WTC11 (cell line): ENCODE measurements around the gene CYP24A1. TPM values are rescaled to one million over a fixed set of nuclear protein-coding genes. Genes with fewer than 3 reads are reported as not detected.

Source experiments
- ATAC-seq: fragments of 200-7000 bp; cut with Tn5 transposase; 2 replicates; pipeline ENCODE4 v1.10.0; 2021; ENCODE audit warnings: mild to moderate bottlenecking, moderate library complexity
- CTCF ChIA-PET: fragments of 300-600 bp; sonication (Branson Sonifier 250); formaldehyde crosslinking; loops from one replicate; lab custom pipeline; 2021; ENCODE audit warnings: antibody characterized with exemption; lab: Charles Lee
- POLR2A ChIA-PET: fragments of 350-600 bp; sonication (Branson Sonifier 250); formaldehyde crosslinking; loops from one replicate; lab custom pipeline; 2021; ENCODE audit warnings: antibody characterized with exemption; lab: Charles Lee
- DNase-seq: peaks from one replicate; pipeline ENCODE4 v3.0.0; 2021; ENCODE audit warnings: low spot score
- H3K27ac Mint-ChIP-seq: 2 replicates; pipeline ENCODE4 v1.8.0; 2021; ENCODE audit warnings: mixed read lengths
- H3K27me3 Mint-ChIP-seq: 2 replicates; pipeline ENCODE4 v1.8.0; 2021; ENCODE audit warnings: low read depth, mild to moderate bottlenecking, moderate library complexity, mixed read lengths
- H3K36me3 Mint-ChIP-seq: 2 replicates; pipeline ENCODE4 v1.8.0; 2021; ENCODE audit warnings: mixed read lengths
- H3K4me1 Mint-ChIP-seq: 2 replicates; pipeline ENCODE4 v1.8.0; 2022; ENCODE audit warnings: mixed read lengths
- H3K4me3 Mint-ChIP-seq: 2 replicates; pipeline ENCODE4 v1.8.0; 2021; ENCODE audit warnings: mild to moderate bottlenecking, moderate library complexity, mixed read lengths
- H3K9me3 Mint-ChIP-seq: 2 replicates; pipeline ENCODE4 v1.8.0; 2021; ENCODE audit warnings: mixed read lengths
- CDX4 ChIP-seq: fragments of 250-450 bp; sonication (Bioruptor Pico); IDR thresholded peaks from 2 replicates; pipeline ENCODE4 v1.9.0; 2021; ENCODE audit warnings: moderate library complexity, mild to moderate bottlenecking, inconsistent platforms, borderline replicate concordance
- CREM ChIP-seq: sonication (generic); formaldehyde crosslinking; IDR thresholded peaks from 2 replicates; pipeline ENCODE4 v1.8.1; 2022; ENCODE audit warnings: mild to moderate bottlenecking, missing genetic modification reagents, moderate library complexity
- E2F4 ChIP-seq: sonication (generic); formaldehyde crosslinking; IDR thresholded peaks from 2 replicates; pipeline ENCODE4 v1.8.1; 2022; ENCODE audit warnings: low read depth, mild to moderate bottlenecking, moderate library complexity, missing genetic modification reagents, borderline replicate concordance
- ELF4 ChIP-seq: sonication (generic); formaldehyde crosslinking; IDR thresholded peaks from 2 replicates; pipeline ENCODE4 v1.8.1; 2022; ENCODE audit warnings: low read depth, mild to moderate bottlenecking, moderate library complexity, missing genetic modification reagents
- FOXK1 ChIP-seq: sonication (generic); formaldehyde crosslinking; IDR thresholded peaks from 2 replicates; pipeline ENCODE4 v1.8.0; 2022; ENCODE audit warnings: mild to moderate bottlenecking, moderate library complexity, missing genetic modification reagents
- GRHL2 ChIP-seq: fragments of 250-450 bp; sonication (Bioruptor Pico); IDR thresholded peaks from 2 replicates; pipeline ENCODE4 v1.8.0; 2022; ENCODE audit warnings: mild to moderate bottlenecking, moderate library complexity; ENCODE audit not compliant: insufficient replicate concordance, severe bottlenecking
- KAT7 ChIP-seq: sonication (generic); formaldehyde crosslinking; IDR thresholded peaks from 2 replicates; pipeline ENCODE4 v1.8.1; 2023; ENCODE audit warnings: missing genetic modification reagents, mild to moderate bottlenecking, borderline replicate concordance
- MAX ChIP-seq: sonication (generic); formaldehyde crosslinking; IDR thresholded peaks from 2 replicates; pipeline ENCODE4 v1.8.0; 2022; ENCODE audit warnings: mild to moderate bottlenecking, missing genetic modification reagents
- NFE2L1 ChIP-seq: sonication (generic); formaldehyde crosslinking; IDR thresholded peaks from 2 replicates; pipeline ENCODE4 v1.8.1; 2023; ENCODE audit warnings: missing genetic modification reagents
- NR3C1 ChIP-seq: sonication (generic); formaldehyde crosslinking; conservative IDR thresholded peaks from 2 replicates; pipeline ENCODE4 v1.8.1; 2023; ENCODE audit warnings: low read depth, mild to moderate bottlenecking, missing genetic modification reagents
- SMAD3 ChIP-seq: sonication (generic); formaldehyde crosslinking; IDR thresholded peaks from 2 replicates; pipeline ENCODE4 v1.8.0; 2022; ENCODE audit warnings: missing genetic modification reagents, mild to moderate bottlenecking, borderline replicate concordance
- ZBTB21 ChIP-seq: sonication (generic); formaldehyde crosslinking; IDR thresholded peaks from 2 replicates; pipeline ENCODE4 v1.8.1; 2023; ENCODE audit warnings: mild to moderate bottlenecking, missing genetic modification reagents, borderline replicate concordance
- ZBTB43 ChIP-seq: sonication (generic); formaldehyde crosslinking; IDR thresholded peaks from 2 replicates; pipeline ENCODE4 v1.8.1; 2023; ENCODE audit warnings: mild to moderate bottlenecking, missing genetic modification reagents
- ZNF396 ChIP-seq: fragments of 250-450 bp; sonication (Bioruptor Pico); IDR thresholded peaks from 2 replicates; pipeline ENCODE4 v1.8.0; 2021; ENCODE audit warnings: mild to moderate bottlenecking, moderate library complexity, borderline replicate concordance
- ZNF416 ChIP-seq: fragments of 250-450 bp; sonication (Bioruptor Pico); IDR thresholded peaks from 2 replicates; pipeline ENCODE4 v1.9.0; 2021; ENCODE audit warnings: mild to moderate bottlenecking, inconsistent platforms
- total RNA-seq: library from RNA; stranded (reverse); gene quantifications from 3 replicates; pipeline ENCODE4 v1.2.3, GENCODE V29; 2021
- TF ChIP-seq, protein P1 (sequence below): sonication (generic); formaldehyde crosslinking; IDR thresholded peaks from 2 replicates; pipeline ENCODE4 v1.8.1; 2023; ENCODE audit warnings: mild to moderate bottlenecking, moderate library complexity, missing genetic modification reagents
- TF ChIP-seq, protein P2 (sequence below): fragments of 200-600 bp; IDR thresholded peaks from 2 replicates; pipeline ENCODE4 v1.8.0; 2022; ENCODE audit warnings: antibody characterized with exemption
- TF ChIP-seq, protein P3 (sequence below): sonication (generic); formaldehyde crosslinking; IDR thresholded peaks from 2 replicates; pipeline ENCODE4 v1.8.0; 2022; ENCODE audit warnings: missing genetic modification reagents
- TF ChIP-seq, protein P4 (sequence below): sonication (generic); formaldehyde crosslinking; IDR thresholded peaks from 2 replicates; pipeline ENCODE4 v1.8.1; 2022; ENCODE audit warnings: low read depth, missing genetic modification reagents, borderline replicate concordance
- TF ChIP-seq, protein P5 (sequence below): sonication (generic); formaldehyde crosslinking; IDR thresholded peaks from 2 replicates; pipeline ENCODE4 v1.8.1; 2022; ENCODE audit warnings: mild to moderate bottlenecking, missing genetic modification reagents, moderate library complexity, borderline replicate concordance

The CYP24A1 gene
- total RNA-seq, 1 experiment from 2014 or later, result not detected

- DNase-seq (no peak), ATAC-seq (no peak)
- Mint-ChIP-seq H3K9me3 (peaks cover 7% of the 10 kb centered on the region), H3K4me3 (no peak overlapping the region), H3K36me3 (no peaks in the 10 kb centered on the region), H3K27ac (no peak overlapping the region), H3K27me3 (no peaks in the 10 kb centered on the region), H3K4me1 (peaks cover 9% of the 10 kb centered on the region)
- POLR2A ChIA-PET, result no interaction called here
- CTCF ChIA-PET, result interaction anchor here (0.6 kb wide), 1 partner anchor 25 kb away, joined by 5 read pairs; no protein-coding TSS in a partner anchor
- TF ChIP-seq, protein P1, sequence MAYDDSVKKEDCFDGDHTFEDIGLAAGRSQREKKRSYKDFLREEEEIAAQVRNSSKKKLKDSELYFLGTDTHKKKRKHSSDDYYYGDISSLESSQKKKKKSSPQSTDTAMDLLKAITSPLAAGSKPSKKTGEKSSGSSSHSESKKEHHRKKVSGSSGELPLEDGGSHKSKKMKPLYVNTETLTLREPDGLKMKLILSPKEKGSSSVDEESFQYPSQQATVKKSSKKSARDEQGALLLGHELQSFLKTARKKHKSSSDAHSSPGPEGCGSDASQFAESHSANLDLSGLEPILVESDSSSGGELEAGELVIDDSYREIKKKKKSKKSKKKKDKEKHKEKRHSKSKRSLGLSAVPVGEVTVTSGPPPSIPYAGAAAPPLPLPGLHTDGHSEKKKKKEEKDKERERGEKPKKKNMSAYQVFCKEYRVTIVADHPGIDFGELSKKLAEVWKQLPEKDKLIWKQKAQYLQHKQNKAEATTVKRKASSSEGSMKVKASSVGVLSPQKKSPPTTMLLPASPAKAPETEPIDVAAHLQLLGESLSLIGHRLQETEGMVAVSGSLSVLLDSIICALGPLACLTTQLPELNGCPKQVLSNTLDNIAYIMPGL (CRISPR knock-in tag), result no peak
- TF ChIP-seq ELF4 (CRISPR knock-in tag) (no peak), MAX (CRISPR knock-in tag) (no peak), KAT7 (CRISPR knock-in tag) (no peak), CREM (CRISPR knock-in tag) (no peak), FOXK1 (CRISPR knock-in tag) (no peak), NR3C1 (CRISPR knock-in tag) (no peak), E2F4 (no peak), GRHL2 (CRISPR knock-in tag) (no peak)
- TF ChIP-seq, protein P2, sequence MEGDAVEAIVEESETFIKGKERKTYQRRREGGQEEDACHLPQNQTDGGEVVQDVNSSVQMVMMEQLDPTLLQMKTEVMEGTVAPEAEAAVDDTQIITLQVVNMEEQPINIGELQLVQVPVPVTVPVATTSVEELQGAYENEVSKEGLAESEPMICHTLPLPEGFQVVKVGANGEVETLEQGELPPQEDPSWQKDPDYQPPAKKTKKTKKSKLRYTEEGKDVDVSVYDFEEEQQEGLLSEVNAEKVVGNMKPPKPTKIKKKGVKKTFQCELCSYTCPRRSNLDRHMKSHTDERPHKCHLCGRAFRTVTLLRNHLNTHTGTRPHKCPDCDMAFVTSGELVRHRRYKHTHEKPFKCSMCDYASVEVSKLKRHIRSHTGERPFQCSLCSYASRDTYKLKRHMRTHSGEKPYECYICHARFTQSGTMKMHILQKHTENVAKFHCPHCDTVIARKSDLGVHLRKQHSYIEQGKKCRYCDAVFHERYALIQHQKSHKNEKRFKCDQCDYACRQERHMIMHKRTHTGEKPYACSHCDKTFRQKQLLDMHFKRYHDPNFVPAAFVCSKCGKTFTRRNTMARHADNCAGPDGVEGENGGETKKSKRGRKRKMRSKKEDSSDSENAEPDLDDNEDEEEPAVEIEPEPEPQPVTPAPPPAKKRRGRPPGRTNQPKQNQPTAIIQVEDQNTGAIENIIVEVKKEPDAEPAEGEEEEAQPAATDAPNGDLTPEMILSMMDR, result no peak
- TF ChIP-seq, protein P3, sequence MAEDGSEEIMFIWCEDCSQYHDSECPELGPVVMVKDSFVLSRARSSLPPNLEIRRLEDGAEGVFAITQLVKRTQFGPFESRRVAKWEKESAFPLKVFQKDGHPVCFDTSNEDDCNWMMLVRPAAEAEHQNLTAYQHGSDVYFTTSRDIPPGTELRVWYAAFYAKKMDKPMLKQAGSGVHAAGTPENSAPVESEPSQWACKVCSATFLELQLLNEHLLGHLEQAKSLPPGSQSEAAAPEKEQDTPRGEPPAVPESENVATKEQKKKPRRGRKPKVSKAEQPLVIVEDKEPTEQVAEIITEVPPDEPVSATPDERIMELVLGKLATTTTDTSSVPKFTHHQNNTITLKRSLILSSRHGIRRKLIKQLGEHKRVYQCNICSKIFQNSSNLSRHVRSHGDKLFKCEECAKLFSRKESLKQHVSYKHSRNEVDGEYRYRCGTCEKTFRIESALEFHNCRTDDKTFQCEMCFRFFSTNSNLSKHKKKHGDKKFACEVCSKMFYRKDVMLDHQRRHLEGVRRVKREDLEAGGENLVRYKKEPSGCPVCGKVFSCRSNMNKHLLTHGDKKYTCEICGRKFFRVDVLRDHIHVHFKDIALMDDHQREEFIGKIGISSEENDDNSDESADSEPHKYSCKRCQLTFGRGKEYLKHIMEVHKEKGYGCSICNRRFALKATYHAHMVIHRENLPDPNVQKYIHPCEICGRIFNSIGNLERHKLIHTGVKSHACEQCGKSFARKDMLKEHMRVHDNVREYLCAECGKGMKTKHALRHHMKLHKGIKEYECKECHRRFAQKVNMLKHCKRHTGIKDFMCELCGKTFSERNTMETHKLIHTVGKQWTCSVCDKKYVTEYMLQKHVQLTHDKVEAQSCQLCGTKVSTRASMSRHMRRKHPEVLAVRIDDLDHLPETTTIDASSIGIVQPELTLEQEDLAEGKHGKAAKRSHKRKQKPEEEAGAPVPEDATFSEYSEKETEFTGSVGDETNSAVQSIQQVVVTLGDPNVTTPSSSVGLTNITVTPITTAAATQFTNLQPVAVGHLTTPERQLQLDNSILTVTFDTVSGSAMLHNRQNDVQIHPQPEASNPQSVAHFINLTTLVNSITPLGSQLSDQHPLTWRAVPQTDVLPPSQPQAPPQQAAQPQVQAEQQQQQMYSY (CRISPR knock-in tag), result no peak
- TF ChIP-seq, protein P4, sequence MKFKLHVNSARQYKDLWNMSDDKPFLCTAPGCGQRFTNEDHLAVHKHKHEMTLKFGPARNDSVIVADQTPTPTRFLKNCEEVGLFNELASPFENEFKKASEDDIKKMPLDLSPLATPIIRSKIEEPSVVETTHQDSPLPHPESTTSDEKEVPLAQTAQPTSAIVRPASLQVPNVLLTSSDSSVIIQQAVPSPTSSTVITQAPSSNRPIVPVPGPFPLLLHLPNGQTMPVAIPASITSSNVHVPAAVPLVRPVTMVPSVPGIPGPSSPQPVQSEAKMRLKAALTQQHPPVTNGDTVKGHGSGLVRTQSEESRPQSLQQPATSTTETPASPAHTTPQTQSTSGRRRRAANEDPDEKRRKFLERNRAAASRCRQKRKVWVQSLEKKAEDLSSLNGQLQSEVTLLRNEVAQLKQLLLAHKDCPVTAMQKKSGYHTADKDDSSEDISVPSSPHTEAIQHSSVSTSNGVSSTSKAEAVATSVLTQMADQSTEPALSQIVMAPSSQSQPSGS, result no peak
- TF ChIP-seq, all 79 proteins: peak for 0
Measured at GRCh38 chr20:54146672-54147071, 27.1 kb downstream of the CYP24A1 start.

DNA sequence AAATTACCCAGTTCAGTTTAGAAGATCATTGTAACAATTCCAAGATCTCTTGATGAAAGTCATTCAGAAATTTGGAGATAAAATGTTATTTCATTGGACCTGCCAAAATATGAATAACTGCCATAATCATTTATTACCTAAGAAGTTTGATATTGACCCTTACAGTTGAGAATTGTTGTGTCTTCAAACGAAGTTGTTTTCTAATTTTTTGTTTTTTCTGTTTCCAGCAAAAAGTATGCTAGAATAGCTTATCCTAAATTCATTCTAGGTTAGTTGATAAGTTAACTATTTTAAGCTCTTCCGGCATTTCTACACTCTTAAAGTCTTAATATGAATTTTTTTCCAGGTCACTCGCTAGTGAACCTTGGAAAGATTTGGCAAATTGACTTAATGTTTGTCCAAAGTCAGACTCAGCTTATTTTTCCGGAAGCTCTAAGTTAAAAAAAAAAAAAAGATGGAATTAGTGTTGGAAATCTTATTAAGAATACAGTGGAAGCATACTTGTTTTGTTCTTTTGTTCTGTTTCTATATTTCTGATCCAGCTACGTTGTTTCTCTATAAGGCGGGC, 28.9 kb downstream of the CYP24A1 start:
- Mint-ChIP-seq H3K27ac (no peak overlapping the region), H3K9me3 (peaks cover 16% of the 10 kb centered on the region), H3K36me3 (no peaks in the 10 kb centered on the region), H3K27me3 (no peaks in the 10 kb centered on the region), H3K4me1 (peaks cover 9% of the 10 kb centered on the region), H3K4me3 (no peak overlapping the region)
- DNase-seq (no peak), ATAC-seq (no peak)
- POLR2A ChIA-PET, result interaction anchor here (0.6 kb wide), 1 partner anchor 8 kb away, joined by 3 read pairs; no protein-coding TSS in a partner anchor
- CTCF ChIA-PET, result interaction anchor here (0.8 kb wide), 1 partner anchor 42 kb away, joined by 3 read pairs; no protein-coding TSS in a partner anchor
- TF ChIP-seq GRHL2 (CRISPR knock-in tag) (no peak), ZNF416 (CRISPR knock-in tag) (no peak), ZBTB21 (no peak), SMAD3 (CRISPR knock-in tag) (no peak), CDX4 (CRISPR knock-in tag) (no peak), ZNF396 (CRISPR knock-in tag) (no peak), ZBTB43 (CRISPR knock-in tag) (no peak), NFE2L1 (CRISPR knock-in tag) (no peak)
- TF ChIP-seq, protein P5, sequence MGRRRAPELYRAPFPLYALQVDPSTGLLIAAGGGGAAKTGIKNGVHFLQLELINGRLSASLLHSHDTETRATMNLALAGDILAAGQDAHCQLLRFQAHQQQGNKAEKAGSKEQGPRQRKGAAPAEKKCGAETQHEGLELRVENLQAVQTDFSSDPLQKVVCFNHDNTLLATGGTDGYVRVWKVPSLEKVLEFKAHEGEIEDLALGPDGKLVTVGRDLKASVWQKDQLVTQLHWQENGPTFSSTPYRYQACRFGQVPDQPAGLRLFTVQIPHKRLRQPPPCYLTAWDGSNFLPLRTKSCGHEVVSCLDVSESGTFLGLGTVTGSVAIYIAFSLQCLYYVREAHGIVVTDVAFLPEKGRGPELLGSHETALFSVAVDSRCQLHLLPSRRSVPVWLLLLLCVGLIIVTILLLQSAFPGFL (CRISPR knock-in tag), result no peak
